ENCODE measurements around the gene GALNT13.

GALNT13 gene

DNA sequence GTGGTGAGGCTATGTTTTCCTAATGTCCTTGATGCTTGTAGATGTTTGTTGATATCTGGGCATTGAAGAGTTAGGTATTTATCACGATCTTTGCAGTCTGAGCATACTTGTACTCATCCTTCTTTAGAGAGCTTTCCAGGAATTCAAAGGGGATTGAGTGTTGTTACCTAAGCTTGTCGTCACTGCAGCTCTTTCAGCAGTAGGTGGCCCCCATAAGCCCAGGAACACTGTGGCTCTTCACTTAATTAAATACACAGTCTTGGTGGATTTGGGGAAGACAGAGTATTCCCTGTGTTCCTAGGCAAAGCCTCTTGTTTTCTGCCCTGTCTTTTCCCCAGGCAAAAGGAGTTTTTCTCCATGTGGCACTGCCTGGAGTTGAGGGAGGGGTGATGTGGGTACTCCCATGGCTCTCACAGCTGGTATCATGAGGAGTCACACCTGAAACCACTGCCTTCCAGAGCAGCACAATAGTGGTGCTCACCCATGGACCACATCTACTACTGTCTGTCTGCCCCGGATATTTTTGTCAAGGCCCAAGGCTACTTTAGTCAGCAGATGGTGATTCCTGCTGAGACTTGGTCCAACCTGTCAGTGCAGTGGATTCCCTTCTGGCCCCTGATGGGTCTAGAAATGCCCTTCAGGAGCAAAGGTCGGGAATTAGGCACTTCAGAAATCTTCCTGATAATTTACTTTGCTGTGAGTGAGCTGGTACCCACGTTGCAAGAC lies 95.7 kb downstream of the GALNT13 start:
- no peak for TF ChIP-seq CTCF (IDR thresholded peaks at IDR 0.05; ENCODE audit: insufficient read depth, low read length, missing control alignments)
- CTCF ChIA-PET: no interaction called here
- DNase-seq (ENCODE audit: low read depth, low spot score): no peak
- POLR2A ChIA-PET: no interaction called here
- H3K4me3 ChIP-seq (ENCODE audit: low read depth, low read length): no peak overlapping the region

DNA sequence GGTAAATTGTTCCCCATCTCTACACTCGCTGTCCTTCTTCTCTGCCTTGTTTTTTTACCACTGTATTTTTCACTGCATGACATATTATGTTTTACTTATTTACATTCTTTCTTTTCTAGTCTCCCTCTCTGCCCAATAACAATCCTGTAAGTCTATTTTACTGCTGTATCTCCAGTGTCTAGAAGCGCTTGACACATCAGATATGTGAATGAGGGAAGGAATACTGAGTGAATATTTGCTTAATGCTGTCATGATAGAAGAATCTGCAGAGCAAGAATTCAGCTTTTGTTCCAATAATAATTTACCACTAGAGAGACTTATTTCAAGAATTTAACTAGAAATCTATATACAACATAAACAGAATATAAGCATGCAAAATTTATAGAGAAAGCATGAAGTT lies 99.5 kb downstream of the GALNT13 start:
- POLR2A ChIA-PET: no interaction called here
- CTCF ChIA-PET: no interaction called here
- no peak for TF ChIP-seq CTCF (IDR thresholded peaks at IDR 0.05; ENCODE audit: insufficient read depth, low read length, missing control alignments)
- H3K4me3 ChIP-seq (ENCODE audit: low read depth, low read length): no peak overlapping the region
- no peak for DNase-seq (ENCODE audit: low read depth, low spot score)

DNA sequence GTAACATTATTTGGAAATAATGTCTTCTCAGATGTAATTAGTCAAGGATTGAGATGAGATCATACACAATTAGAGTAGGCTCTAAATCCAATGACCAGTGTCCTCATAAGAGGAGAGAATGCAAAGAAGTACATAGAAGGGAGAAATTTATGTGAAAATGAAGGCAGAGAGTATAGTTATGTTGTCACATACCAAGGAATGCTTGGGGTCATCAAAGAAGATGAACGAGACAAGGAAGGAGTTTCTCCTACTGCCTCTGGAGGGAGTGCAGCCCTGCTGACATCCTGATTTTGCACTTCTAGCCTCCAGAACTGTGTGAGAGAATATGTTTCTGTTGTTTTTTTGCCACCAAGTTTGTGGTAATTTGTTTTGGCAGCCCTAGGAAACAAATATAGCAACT lies 100.1 kb downstream of the GALNT13 start:
- no peak for DNase-seq (ENCODE audit: low read depth, low spot score)
- TF ChIP-seq CTCF (IDR thresholded peaks at IDR 0.05; ENCODE audit: insufficient read depth, low read length, missing control alignments): no peak
- POLR2A ChIA-PET: no interaction called here
- CTCF ChIA-PET: no interaction called here
- H3K4me3 ChIP-seq (ENCODE audit: low read depth, low read length): no peak overlapping the region

GRCh38 chr2:153972412-153972811 lies 100.7 kb downstream of the GALNT13 start:
- DNase-seq (ENCODE audit: low read depth, low spot score): no peak
- CTCF ChIA-PET: no interaction called here
- POLR2A ChIA-PET: no interaction called here
- no peak overlapping the region for H3K4me3 ChIP-seq (ENCODE audit: low read depth, low read length)
- TF ChIP-seq CTCF (IDR thresholded peaks at IDR 0.05; ENCODE audit: insufficient read depth, low read length, missing control alignments): no peak

- ChIA-PET POLR2A (no interaction called here), CTCF (no interaction called here)
- TF ChIP-seq CTCF (IDR thresholded peaks at IDR 0.05; ENCODE audit: insufficient read depth, low read length, missing control alignments): no peak
- no peak for DNase-seq (ENCODE audit: low read depth, low spot score)
- H3K4me3 ChIP-seq (ENCODE audit: low read depth, low read length): no peak overlapping the region
These were observed 114.9 kb downstream of the GALNT13 start for GRCh38 chr2:153986488-153987229.

GRCh38 chr2:153990771-153991170 lies 119.0 kb downstream of the GALNT13 start:
- CTCF ChIA-PET: no interaction called here
- TF ChIP-seq CTCF (IDR thresholded peaks at IDR 0.05; ENCODE audit: insufficient read depth, low read length, missing control alignments): no peak
- DNase-seq (ENCODE audit: low read depth, low spot score): no peak

More at GRCh38 chr2:153990771-153991170, 119.0 kb downstream of the GALNT13 start:
- POLR2A ChIA-PET: no interaction called here
- no peak overlapping the region for H3K4me3 ChIP-seq (ENCODE audit: low read depth, low read length)
